Measurements from ENCODE around the gene LIPC.

GRCh38 chr15:58469432-58470353, 37.9 kb downstream of the LIPC start:
- no peak for TF ChIP-seq CTCF (conservative IDR thresholded peaks at IDR 0.05 in 1 of 2, IDR thresholded peaks at IDR 0.05 in 1 of 2; ENCODE audit: low read depth in 1 of 2, low read length in 2 of 2)
- TF ChIP-seq EZH2 (IDR thresholded peaks at IDR 0.05; ENCODE audit: low read length, missing control alignments), result no peak
